Choroid plexus epithelial cell (primary cell): Measurements from ENCODE around the gene FCGBP.
A peak's percentile ranks its signal among the peaks of the same experiment; 100 is the strongest.

Source experiments
- DNase-seq: peaks from one replicate; pipeline ENCODE4 v3.0.0-alpha.2; 2010; ENCODE audit warnings: low read depth
- H3K4me3 ChIP-seq: 2 replicates; pipeline ENCODE4 v1.5.1; 2011; ENCODE audit warnings: low read depth, mild to moderate bottlenecking, control low read depth, low read length, moderate library complexity
- TF ChIP-seq, protein P1 (sequence below): conservative IDR thresholded peaks from 2 replicates; pipeline ENCODE4 v1.5.1; 2011; ENCODE audit warnings: low read depth, mild to moderate bottlenecking, control low read depth, inconsistent platforms, low read length, moderate library complexity

Gene FCGBP

DNA sequence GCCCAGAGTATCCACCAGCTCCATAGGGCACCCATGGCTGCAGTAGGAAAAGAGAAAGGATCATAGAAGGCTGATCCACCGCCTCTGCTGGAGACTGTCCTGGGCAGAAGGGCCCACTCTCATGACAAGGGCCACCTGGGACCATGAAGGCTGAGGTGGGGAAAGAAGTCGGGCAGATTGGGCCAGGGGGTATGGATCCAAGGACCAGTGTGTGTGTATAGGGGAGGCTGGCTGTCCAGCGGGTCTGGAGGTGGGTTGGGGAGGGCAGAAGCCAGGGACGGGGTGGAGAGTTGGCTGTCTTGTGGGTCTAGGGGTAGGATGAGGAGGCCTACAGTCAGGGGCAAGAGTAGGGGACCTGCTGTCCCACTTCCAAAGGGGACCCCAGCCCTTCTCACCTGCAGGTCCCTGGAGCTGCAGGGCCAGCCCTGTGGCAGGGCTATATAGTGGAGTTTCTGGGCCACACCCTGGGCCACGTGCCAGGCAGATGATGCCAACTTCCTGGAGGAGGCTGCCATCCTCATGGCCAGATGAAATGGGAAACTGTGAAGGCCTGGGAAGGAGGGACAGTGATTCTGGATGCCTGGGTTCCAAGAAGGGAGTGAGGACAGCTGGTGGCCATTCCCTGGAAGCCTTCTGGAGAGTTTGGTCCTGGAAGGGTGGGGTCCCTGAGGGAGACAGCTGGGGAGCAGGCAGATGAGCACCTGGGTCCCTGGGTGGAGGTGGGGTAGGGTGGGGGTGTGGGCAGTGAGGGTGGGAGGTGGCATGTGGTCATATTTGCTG is at the start of gene FCGBP:
Gene FCGBP (minus strand): TSS at position 51 of the 780 bp plus-strand sequence.
- no peak for DNase-seq
- no peak within 1 kb of the TSS for H3K4me3 ChIP-seq
- TF ChIP-seq, protein P1, sequence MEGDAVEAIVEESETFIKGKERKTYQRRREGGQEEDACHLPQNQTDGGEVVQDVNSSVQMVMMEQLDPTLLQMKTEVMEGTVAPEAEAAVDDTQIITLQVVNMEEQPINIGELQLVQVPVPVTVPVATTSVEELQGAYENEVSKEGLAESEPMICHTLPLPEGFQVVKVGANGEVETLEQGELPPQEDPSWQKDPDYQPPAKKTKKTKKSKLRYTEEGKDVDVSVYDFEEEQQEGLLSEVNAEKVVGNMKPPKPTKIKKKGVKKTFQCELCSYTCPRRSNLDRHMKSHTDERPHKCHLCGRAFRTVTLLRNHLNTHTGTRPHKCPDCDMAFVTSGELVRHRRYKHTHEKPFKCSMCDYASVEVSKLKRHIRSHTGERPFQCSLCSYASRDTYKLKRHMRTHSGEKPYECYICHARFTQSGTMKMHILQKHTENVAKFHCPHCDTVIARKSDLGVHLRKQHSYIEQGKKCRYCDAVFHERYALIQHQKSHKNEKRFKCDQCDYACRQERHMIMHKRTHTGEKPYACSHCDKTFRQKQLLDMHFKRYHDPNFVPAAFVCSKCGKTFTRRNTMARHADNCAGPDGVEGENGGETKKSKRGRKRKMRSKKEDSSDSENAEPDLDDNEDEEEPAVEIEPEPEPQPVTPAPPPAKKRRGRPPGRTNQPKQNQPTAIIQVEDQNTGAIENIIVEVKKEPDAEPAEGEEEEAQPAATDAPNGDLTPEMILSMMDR = no peak

DNA sequence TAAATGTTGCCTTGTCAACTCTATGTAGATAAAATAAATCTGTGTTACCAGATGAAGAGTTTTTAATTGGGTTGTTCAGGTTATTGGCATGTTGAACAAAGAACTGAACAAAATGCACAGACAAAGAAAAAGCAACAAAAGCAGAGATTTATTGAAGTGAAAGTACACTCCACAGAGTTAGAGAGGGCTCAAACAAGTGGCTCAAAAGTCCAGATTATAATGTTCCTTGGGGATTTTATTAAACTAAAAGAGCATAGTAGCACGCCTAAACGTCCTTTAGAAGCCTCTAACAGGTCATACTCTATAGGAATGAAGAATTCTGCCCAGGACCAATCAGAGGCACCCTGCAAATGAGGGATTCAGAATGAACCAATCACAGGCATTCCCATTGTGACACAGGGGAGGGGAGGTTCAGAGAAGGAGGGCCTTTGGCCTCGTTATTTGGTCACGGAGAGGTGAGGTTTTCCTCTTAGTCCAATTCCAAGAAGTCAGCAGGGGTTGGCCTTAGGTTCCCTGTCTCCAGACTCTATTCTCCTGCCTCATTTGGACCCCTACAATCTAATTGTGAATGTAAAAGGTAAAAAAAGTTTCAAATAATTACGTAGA is 49.4 kb upstream of the FCGBP start:
- TF ChIP-seq, protein P1 = no peak
- no peak overlapping the region for H3K4me3 ChIP-seq
- DNase-seq = no peak

DNA sequence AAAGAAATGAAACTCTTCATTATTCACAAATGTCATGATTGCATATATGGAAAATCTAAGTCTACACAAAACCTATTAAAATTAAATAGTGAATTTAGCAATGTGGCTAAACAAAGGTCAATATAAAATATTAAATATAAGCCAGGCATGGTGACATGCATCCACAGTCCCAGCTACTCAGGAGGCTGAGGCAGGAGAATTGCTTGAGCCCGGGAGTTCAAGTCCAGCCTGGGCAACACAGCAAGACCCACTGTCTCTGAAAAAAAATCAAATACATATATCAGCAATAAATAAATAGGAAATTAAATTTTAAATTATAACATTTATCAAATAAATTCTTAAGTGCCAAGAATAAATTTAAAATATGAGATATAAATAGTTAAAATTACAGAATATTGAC is 48.4 kb upstream of the FCGBP start:
- H3K4me3 ChIP-seq = no peak overlapping the region
- no peak for DNase-seq
- TF ChIP-seq, protein P1 = no peak

DNA sequence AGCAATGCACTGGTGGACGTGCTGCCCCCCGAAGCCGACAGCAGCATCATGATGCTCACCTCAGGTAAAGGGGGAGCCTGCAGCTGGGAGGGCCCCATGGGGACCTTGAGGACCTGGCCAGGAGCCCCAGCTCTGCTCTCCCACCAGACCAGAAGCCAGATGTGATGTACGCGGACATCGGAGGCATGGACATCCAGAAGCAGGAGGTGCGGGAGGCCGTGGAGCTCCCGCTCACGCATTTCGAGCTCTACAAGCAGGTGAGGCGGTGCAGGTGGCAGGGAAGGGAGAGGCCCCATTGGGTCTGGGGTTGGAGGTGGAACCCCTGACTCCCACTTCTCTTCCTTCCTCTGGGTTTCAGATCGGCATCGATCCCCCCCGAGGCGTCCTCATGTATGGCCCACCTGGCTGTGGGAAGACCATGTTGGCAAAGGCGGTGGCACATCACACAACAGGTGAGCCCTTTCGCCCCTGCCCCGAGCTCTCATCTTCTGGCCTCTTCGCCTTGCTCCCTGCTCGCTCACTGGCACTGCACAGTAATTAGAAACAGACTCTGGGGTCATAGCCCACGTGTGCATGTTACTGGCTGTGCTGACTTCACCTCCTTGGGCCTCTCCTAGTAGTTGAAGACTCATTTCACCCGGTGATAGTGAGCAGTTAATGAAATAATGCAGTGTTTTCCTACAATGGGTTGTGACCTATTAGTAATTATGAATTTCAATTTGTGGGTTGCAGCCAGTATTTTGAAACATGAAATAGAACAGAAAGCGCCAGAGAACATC is 40.1 kb upstream of the FCGBP start:
- no peak overlapping the region for H3K4me3 ChIP-seq
- TF ChIP-seq, protein P1 = no peak
- DNase-seq = no peak

DNA sequence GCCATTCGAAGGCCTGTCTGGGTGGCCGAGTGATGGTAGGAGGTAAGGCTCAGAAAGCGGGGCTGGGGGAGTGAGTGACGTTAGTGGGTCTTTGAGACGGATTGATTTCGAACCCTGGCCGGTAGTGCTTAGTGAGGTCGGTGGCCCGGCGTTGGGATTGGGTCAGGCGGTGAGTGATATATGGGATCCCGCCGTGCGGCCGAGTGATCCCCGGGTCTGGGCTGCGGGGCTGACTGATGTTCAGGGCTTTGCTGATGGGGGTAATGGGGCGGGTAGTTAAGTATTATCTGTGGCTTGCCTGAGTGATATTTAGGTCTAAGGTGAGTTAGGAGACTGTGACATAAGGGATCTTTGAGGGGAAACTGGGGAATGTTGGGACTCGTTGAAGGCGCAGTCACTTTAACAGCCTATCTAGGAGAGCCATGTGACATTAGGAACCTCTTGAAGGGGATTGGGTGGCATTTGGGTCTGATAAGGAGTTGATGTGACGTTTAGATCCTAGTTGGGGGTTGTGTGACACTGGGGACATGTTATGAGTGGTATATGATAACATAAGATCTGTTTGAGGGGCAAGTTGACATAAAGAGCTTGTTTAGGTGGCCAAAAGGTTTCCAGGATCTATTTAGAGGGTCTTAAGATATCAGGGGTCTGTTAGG is 37.1 kb upstream of the FCGBP start:
- H3K4me3 ChIP-seq = peak overlapping the region; percentile 76
- DNase-seq = no peak
- TF ChIP-seq, protein P1 = no peak

DNA sequence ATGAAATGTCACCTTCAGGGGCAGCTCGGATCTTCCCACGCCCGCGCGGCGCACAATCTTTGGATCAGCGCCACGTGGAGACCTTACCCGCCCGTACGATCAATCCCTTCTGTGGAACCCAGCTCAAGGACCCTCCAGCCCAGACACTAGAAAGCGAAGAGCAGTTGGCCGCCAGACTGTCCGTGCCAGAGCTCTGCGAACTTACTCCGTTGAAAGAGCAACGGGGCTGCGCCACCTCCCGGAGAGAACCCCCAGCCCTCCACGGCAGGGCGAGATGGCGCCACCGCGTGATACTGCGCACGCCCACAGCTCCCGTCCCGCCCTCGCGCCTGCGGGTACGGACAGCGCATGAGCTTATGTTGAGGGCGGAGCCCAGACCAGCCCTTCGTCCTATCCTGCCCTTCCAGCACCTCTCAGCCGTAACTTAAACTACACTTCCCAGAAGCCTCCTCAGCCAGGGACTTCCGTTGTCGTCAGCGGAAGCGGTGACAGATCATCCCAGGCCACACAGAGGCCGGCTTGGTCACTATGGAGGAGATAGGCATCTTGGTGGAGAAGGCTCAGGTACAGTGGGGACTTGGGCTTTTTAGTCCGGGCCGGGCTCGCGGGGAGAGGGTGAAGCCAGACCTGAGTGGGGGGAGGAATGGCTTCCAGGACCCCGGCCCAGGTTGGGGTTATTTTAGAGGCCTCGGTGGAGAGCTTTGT is 36.4 kb upstream of the FCGBP start, which contains the start of gene PSMC4:
Gene PSMC4 (plus strand): TSS at position 491 of the 705 bp plus-strand sequence. CDS start 38 bp downstream, at position 529.
- TF ChIP-seq, protein P1 = peak; percentile 92
- DNase-seq = peak; percentile 100
- H3K4me3 ChIP-seq = peak within 1 kb of the TSS; percentile 76
